Activated CD8-positive, alpha-beta memory T cell treated with anti-CD3 and anti-CD28 coated beads for 4 hours (primary cell): ENCODE data around the gene ZCCHC24.

Source experiments
- DNase-seq, 2 donors: peaks; one replicate each; pipeline ENCODE4 v3.0.0-alpha.2; 2020; ENCODE audit warnings: low read depth in 2 of 2

Gene ZCCHC24

DNA sequence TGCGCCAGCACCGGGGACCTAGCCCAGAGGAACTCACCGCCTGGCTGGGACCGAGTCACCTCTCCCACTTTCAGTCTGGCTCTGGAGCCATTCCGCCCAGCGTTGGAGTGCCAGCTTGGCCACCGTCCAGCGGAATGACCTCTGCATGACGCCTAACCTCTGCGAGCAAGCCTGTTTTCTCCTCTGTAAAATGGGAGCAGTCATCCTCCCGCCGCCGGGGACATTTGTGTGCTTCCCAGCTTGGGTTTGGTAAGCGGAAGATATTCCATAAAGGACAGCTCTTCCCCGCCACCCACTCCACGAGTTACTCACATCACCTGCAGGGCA lies 1.3 kb upstream of the ZCCHC24 start:
- DNase-seq: no peak

DNA sequence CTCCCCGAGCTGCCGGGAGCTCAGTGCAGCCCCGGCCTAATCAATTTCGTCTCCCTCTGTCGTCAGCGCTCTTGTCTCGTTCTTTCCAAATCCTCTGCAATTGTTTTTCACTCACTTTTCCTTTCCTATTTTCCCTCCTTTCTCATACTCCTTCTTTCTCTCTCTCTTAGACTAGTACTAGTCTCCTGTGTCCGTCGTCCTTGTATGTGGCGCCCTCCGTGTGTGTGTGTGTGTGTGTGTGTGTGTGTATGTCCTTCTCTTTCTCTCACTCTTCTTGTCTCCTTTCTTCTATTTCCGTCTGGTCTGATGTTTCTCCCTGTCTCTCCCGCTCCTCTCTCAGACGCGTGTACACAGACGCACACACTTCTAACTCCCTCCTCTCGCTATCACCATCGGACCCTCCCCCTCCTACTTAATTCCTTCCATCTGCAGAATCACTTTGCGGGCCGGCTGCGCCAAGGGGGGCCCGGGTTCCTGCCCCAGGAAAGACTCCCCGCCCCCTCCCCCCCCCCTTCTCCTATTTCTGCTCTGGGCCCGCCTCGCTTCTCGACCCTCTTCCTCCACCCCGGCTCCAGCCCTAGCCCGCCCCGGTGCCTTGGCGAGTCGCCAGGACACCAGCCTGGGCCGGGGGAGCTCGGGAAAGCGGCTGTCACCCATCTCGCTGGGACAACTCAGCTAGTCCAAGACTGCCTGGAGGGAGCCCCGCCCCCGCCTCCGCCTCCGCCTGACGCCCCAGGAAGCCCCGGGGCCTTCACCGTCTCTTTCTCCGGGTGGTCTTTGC lies 743 bp upstream of the ZCCHC24 start:
- DNase-seq: no peak

DNA sequence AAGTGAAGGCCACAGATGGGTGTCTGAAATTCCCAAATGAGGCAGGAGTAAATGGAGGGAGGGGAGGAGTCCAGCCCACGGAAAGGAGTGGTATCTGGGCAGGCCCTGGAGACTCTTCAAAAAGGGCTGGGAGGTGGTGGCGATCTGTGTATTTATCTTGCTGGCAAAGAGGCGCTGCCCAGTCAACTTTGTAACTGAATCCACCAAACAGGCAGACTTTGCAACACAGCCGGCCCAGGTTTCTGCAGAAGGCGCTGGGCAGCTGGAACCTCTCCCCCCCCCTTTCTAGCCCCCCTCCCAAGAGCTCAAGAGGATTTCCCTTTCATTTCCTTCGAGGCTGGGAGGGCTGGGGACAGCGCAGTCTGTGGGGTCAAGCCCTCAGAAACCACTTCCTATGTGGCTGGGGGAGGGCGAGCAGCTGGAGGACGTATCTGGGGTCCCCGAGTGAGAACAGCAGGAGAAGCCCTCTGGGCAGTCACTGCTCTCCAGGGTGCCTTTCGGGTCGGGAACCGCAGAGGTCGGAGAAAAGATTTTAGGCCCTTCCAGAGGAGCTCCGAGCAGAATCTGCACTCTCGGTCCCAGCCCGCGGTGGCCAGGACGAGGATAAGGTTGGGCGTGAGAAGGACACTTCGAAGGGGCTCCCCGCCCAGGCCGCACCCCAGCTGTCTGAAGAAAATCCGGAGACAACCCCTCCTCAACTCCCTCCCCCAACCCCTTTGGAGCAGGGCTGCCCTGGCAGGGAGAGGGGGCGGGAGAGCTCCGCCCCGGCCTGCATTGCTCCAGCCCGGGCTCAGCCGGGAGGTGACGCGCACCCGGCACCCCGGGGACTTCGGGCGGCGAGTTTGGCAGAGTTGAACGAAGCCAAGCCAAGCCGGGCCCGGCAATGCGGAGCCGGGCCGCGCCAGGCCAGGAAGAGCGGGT lies 965 bp downstream of the ZCCHC24 start:
- peak in 1 of 2 donors; percentile 10 for DNase-seq

DNA sequence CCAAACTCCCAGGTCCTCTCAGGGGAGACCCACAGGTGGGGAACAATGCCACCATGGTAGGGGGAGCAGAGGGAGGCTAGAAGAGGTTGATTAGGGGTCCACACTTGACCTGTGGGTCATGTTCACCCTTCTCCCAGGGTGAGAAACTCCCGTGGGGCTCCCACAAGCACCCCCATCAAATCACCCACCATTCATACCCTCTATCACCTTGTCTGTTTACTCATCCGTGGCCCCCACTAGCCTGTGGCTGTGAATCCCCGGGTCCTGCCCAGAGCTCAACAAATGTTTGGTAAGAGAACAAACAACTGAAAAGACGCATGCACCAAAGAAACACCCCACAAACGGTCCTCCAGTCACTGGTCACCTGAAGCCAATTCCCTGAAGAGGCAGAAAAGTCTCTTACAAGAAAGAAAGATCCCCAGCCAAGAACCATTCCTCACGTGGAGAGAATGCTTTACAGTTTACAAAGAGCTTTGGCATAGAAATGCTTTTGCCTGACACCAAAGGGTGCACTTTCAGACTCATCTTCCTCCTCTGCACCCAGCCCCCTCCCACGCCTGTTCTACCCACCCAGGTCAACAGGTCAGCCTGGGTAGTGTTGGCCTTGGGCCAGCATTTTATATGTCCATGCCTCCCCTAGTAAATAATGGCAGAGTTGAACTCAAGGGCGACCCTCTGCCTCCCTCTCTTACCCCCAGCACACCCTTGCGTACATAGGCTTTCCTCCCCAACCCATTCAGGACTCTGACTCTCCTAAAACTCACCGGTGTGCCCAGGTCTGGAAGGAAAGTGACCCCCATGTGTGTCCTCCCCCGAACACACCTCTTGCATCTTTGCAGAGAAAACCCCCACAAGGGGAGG lies 1.9 kb downstream of the ZCCHC24 start:
- no peak for DNase-seq

DNA sequence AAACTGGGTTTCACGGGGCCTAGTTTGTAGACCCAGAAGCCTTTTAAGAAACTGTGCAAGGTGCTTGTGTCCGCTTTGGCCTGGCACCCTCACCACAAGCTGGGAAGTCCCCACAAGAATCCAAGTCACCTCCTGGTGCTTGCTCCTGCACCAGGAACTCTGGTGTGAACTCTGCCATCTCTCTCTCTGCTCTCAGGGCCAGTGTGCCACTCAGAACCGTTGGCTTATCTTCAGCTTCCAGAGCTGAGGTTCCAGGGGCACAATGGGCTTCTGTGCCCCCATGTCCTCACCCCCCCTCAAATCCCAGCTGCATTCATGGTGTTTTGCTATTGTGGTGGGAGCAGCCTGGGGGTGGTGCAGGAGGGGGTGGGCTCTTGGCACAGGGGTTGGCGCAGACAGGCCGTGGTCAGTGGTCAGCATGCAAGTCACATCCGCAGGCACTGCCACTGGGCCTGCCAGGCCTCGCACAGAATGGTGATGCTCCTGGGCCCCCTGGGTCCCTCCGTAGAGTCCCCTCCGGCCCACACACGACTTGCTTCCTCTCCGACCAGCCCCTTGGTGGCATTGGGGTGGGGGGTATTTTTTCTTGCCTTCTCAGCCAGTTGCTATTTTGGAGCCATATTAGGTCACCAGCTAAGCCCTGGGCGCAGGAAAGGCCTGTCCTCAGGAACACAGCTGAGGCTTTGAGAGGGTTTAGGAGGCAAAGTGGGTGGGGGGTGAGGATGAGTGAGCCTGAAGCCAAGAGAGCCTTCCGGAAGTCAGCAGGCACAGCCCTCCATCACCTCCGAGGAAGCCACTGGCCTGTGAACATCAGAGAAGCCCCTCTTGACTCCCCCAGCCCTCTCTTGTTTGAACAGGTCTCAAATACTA lies 3.0 kb downstream of the ZCCHC24 start:
- no peak for DNase-seq

DNA sequence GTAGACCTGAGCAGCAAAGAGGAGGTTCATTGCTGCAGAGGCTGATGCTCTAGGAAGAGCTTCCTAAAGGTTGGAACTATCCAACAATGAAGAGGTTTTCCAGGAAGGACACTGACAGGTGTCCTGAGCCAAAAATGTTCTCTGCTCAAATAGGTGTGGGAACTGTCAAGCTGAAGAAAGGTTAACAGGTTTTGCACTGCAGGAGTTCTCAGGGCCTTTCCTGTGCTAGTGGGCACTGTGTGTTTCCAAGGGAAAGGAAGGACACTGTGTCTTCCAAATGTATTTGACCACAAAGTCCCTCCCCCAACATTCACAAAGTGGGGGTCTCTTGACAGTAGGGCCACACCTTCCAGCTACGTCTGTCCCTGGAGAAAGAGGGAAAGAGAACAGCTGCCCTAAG lies 4.0 kb downstream of the ZCCHC24 start:
- no peak for DNase-seq

DNA sequence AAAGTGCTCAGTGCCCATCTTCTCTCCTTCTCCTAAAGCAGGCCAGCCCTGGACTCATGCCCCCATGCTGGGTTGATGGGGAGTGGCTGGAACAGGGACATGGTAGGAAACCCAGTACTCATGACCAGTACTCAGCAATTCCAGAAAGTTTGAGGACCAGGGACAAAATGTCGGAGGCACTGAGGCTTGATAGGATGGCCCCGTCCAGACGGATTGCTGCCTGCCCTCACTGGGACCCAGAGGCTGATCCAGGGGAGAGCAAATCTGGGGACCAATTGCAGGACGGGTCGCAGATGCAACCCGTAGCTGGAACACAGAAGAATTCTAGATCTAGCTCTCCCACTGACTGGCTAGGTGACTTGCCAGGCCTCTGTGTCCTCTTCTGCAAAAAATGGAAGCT lies 5.1 kb downstream of the ZCCHC24 start:
- DNase-seq: no peak

DNA sequence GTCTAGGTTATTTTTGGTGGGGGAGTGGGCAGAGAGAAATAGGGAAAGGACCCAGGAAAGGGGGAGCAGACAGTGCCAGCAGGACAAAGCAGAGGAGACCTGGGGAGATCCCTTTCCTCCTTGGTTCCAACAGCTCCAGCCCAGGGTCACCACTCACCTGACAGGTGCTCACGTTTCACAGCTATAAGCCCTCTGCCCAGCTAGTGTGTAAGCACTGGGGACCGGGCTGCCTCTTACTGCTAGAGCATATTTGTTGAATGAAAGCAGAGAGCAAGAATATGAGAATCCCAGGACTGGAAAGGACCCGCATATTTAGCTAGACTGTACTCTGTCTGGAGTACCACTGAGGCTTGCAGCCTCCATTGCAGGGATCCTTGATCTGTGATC lies 6.7 kb downstream of the ZCCHC24 start:
- DNase-seq: no peak

DNA sequence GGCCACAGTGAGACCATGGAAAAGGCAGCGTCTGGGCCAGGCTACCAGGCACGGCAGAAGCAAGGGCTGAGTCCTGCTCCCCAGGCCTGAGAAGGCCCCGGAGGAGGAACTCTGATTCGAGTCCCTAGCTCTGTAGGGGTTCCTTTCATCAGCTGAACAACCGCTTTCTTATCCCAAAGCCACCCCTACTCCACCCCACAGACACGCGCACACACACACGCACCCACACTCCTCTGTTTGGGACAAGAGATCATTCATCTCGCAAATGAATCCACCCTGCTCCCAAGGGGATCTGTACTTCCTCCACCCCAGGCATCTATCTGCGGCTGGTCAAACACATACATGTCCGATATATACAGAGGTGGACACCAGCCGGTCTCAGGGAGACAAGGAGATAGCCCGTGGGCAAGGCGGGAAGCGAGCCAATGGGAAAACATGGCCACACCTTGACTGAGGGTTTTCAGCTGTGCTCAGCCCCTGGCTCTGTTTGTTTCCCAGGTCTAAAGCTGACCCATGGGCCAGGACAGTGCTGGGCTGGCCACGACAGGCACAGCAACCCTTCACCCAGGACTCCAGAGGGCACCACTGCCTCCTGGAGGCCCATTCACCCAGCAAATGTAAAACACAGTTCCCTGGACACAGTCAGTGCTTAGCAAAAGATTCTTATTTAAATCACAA lies 7.3 kb downstream of the ZCCHC24 start:
- no peak for DNase-seq

DNA sequence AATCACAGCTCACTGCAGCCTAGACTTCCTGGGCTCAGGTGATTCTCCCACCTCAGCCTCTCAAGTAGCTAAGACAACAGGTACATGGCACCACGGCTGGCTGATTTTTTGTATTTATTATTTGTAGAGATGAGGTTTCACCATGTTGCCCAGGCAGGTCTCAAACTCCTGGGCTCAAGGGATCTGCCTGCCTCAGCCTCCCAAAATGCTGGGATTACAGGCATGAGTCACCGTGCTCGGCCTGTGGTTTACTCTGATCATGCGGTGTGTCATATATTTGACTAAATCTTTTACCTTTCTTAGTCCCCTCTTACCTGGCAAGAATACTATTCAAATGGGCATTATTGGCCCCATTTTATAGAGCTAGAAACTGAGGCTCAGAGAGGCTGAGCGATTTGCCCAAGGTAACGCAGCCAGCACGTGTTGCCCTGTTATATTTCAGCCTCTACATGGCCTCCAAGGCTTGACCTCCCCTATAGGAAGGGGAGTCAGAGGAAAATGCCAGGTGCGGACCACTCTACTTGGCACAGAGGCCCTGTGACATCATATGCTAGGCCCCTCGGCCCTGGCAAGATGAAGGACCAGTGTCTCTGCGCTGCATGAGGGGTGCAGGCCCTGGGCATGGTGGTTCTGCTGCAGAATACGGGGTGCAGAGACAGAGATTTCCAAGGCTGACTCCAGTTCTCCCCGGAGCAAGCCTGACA lies 8.2 kb downstream of the ZCCHC24 start:
- DNase-seq: no peak

DNA sequence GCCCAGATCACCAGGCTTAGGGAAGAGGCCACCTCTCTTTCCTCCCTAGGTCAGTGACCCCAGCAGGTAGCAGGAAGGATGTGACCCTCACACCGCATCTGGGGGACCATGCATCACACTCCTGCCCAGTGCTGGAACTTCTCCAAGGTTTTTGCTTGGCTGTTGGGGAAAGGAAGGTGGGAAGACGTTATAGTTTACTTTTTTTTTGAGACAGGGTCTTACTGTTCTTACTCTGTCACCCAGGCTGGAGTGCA lies 8.6 kb downstream of the ZCCHC24 start:
- DNase-seq: no peak

DNA sequence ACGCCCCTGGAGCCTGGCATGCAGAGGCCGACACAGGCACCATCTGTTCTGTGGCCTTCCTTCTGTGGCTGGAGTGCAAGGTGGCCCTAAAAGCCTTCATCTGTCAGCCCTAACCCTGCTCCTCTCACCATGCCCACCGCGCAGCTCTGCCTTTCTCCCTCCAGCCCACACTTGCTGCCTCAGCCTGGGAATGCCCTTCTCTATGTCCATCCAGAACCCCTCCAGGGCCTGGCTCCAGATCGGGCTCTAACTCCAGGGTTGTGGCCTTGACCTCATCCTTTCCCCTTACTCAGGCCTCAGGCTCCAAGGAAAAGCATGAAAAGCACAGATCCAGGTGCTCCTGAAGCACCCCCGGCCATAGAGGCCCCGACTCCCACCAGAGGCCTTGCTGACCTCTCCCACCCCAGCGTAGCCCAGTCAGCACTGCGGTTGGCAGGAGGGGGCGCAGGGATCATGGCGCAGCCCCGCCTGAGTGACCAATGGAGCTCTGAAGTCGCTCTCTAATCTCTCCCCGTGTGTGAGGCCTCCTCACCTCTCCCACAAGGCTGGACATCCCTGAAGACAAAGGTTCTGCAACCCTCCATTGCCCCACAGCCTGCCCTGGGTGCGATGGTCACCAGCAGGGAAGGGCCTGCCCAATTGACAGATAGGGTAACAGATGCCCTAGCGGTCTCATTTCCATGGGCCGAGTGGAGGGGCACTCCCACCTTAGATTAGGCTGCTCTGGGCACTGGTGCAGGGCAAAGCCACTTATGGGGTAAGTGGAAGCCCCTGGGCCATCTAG lies 9.2 kb downstream of the ZCCHC24 start:
- DNase-seq: no peak

DNA sequence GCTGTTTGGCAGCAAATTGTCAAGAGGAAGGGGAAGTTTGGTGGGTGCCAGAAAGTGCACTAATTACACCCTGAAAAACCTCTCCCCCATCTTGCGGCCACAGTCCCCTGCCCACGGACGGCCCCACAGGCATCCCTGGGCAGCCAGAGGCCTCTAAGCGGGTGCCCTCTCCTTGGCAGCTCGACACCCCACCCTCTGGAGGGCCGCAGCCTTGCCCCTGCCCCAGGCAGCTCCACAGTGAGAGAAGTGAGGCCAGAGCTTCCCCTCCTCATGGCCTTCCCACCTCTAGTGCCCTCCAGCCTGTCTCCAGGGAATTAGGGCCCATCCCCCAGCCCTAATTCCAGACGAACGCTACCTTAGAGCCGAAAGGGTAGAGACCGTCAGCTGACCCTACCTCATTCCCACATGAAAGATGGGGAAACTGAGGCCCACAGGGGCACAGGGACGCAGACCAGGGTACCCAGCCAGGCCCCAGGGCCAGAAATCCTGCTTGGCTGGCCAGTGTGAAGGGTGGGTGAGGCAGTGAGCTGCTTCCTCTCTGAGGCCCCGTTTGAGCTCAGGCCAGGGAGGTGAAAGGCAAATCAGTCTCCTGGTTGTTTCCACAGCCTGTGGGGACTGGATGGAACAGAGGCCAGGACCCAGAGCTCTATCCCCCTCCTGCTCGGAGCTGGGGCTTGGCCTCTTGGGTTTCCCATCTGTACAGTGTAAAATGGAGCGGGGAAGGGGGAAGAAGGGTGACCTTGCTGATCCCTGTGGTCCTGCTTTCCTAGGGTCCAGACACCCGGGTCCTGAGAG lies 10.0 kb downstream of the ZCCHC24 start:
- no peak for DNase-seq

DNA sequence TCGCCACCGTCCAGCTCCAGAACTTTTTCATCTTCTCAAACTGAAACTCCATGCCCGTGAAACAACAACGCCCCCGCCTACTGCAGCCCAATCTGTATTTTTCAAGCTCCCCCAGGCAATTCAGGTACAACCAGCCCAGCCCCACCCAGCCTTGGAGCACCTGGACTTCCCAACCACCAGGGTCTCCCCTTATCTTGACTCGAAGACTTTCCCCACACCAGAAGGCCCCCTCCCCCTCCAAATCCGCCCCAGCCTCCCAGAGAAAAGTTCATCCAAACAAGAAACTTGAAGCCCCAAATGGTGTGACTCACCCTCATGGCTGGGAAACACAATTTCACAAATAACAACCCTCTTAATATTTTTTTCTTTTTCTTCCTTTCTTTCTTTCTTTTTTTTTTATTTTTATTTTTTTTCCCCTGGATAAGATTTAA lies 10.6 kb downstream of the ZCCHC24 start:
- no peak for DNase-seq

DNA sequence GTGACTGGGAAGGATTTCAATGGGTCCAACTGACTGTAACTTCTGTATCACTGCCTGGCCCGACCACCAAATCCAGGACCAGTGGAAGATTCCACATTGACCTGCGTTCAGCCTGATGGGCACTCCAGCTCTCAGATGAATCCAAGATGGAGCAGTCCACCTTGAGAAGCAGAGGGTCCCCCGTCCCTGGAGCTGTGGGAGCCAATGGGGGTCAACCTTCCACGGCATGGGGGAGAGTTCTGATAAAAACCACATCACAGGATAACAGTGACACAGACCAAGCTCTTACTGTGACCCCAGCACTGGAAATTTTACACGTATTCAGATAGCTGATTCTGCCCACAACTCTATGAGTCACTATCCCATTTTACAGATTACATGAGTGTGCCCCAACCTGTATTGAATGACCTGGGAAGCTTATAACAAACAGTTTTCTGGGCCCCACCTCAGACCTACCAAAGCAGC lies 11.2 kb downstream of the ZCCHC24 start:
- no peak for DNase-seq

DNA sequence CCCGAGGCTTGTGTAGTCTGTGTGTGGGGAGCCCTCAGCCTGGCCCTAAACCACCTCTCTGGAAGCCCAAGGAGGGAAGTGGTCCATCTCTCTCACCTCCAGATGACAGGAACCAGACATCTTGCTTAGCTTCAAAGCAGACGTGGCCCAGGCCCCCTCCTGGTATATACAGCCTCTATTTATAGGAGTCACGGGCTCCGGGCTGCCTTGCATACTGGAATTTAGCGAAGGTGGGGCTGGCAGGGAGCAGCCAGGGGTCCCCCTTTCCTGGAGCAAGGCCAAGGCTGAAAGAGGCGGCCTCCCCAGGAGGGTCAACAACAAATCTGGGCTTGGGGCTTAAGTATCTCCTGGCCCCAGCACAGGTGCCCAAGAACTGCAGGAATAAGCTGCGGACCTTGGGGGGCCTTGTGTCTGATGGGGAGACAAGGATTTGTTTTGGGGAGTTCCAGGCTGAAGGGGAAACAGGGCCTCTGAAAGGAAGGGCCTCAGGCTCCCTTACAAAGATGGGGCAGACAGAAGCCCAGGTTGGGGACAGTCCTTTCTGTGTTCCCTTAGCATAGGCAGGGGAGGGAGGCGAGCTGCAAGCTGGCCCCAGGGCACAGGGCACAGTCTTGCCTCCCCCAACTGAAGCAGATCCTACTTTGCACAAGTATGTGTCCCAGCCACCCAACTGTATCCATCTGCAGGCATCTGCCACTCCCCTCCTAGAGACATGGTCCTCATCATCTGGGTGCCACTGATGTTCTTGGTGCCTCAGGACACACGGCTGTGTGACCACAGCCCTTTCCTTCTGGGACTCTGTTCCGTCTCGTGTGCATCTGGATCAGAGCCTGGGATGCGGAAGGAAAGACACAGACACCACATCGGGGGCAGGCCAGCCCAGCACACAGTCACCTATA lies 11.9 kb downstream of the ZCCHC24 start:
- no peak for DNase-seq
